ENCODE data around the gene DLK2. TPM values are rescaled to one million over a fixed set of nuclear protein-coding genes. Genes with fewer than 3 reads are reported as not detected.
"Not testable (repeated sequence)": the region's sequence is repeated elsewhere in the genome, so short reads cannot be mapped to it uniquely, and the experiment has no call there.

Gene DLK2
- total RNA-seq, 2 experiments from 2014 or later, result not detected

DNA sequence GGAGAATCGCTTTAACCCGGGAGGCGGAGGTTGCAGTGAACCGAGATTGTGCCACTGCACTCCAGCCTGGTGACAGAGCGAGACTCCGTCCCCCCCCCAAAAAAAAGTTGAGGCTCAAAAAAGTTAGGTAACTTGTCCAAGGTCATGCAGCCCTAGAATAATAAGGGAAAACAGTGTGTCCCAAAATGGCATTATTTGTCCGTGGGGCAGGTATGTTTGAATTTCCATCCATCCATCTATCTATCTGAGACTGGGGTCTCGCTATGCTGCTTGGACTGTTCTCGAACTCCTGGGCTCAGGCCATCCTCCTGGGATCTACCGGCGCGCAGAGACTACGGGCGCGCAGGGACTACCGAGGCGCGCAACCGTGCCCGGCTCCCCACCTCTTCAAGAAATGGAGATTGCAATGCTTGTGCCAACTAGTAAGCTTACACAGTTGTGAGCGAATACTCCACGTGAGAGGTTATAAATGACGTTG lies 28.4 kb downstream of the DLK2 start:
- peak overlapping the region; percentile 90 for H3K4me2 ChIP-seq (ENCODE audit: low read length)
- peaks cover 16% of the 10 kb centered on the region; the same call in 1 of the 2 replicates for H3K79me2 ChIP-seq (ENCODE audit: insufficient read depth, low read depth, low read length)
- no peaks in the 10 kb centered on the region for H4K20me1 ChIP-seq (ENCODE audit: insufficient read depth, low read length)
- no peak for DNase-seq (ENCODE audit: low spot score)
- intact Hi-C loops (cut with micrococcal nuclease; ENCODE audit: unreplicated experiment), result loop anchor here (1.0 kb wide), 1 partner anchor 58 kb away; the partner anchor contains the start of gene ZNF318
- peaks cover 21% of the 10 kb centered on the region for H3K4me1 ChIP-seq (ENCODE audit: insufficient read depth, low read length, poor library complexity, severe bottlenecking)
- TF ChIP-seq EZH2phosphoT487 (IDR thresholded peaks at IDR 0.05; ENCODE audit: borderline replicate concordance, low read depth, low read length), result no peak
- TF ChIP-seq, protein P1, sequence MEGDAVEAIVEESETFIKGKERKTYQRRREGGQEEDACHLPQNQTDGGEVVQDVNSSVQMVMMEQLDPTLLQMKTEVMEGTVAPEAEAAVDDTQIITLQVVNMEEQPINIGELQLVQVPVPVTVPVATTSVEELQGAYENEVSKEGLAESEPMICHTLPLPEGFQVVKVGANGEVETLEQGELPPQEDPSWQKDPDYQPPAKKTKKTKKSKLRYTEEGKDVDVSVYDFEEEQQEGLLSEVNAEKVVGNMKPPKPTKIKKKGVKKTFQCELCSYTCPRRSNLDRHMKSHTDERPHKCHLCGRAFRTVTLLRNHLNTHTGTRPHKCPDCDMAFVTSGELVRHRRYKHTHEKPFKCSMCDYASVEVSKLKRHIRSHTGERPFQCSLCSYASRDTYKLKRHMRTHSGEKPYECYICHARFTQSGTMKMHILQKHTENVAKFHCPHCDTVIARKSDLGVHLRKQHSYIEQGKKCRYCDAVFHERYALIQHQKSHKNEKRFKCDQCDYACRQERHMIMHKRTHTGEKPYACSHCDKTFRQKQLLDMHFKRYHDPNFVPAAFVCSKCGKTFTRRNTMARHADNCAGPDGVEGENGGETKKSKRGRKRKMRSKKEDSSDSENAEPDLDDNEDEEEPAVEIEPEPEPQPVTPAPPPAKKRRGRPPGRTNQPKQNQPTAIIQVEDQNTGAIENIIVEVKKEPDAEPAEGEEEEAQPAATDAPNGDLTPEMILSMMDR (conservative IDR thresholded peaks at IDR 0.05; ENCODE audit: low read length), result no peak
- H3K9me2 ChIP-seq (ENCODE audit: insufficient read depth, low read length), result no peaks in the 10 kb centered on the region
- no TSS peak for BruUV-seq (replicated peaks)
- no peaks in the 10 kb centered on the region for H3K9me3 ChIP-seq (ENCODE audit: low read length)
- H3K27ac ChIP-seq (ENCODE audit: low read depth, low read length, poor library complexity, severe bottlenecking), result peak overlapping the region; percentile 57
- 0 out of 2 replicates have a peak, but pooled peaks cover 4% of the 10 kb centered on the region for H3K36me3 ChIP-seq (ENCODE audit: insufficient read depth, low read length)
- peak overlapping the region; percentile 94 for H2AFZ ChIP-seq (ENCODE audit: low read length)
- ChIA-PET CTCF (ENCODE audit: unreplicated experiment) (interaction anchor here (0.7 kb wide), 1 partner anchor 283 kb away, joined by 3 read pairs; no protein-coding TSS in a partner anchor), POLR2A (interaction anchor here (0.7 to 1.2 kb wide), 10 partner anchors 10 to 648 kb away, joined by 3 to 10 read pairs (median 3); partner anchors contain the start of genes CNPY3, POLR1C, YIPF3 and ZNF318)
- H3K4me3 ChIP-seq (ENCODE audit: low read depth, low read length, poor library complexity, severe bottlenecking), result peak overlapping the region; percentile 84

DNA sequence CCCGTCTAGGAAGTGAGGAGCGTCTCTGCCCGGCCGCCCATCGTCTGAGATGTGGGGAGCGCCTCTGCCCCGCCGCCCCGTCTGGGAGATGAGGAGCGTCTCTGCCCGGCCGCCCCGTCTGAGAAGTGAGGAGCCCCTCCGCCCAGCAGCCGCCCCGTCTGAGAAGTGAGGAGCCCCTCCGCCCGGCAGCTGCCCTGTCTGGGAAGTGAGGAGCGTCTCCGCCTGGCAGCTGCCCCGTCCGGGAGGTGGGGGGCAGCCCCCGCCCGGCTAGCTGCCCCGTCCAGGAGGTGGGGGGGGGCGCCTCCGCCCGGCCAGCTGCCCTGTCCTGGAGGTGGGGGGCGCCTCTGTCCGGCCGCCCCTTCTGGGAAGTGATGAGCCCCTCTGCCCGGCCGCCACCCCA lies 30.3 kb downstream of the DLK2 start:
- DNase-seq (ENCODE audit: low spot score); BruUV-seq (replicated peaks); intact Hi-C loops (cut with micrococcal nuclease; ENCODE audit: unreplicated experiment): not testable (repeated sequence)

GRCh38 chr6:43421831-43422230 lies 33.5 kb downstream of the DLK2 start:
- H3K79me2 ChIP-seq (ENCODE audit: insufficient read depth, low read depth, low read length), result no peaks in the 10 kb centered on the region
- peaks cover 2% of the 10 kb centered on the region for H3K4me1 ChIP-seq (ENCODE audit: insufficient read depth, low read length, poor library complexity, severe bottlenecking)
- no peak overlapping the region for H3K4me3 ChIP-seq (ENCODE audit: low read depth, low read length, poor library complexity, severe bottlenecking)
- no peak for DNase-seq (ENCODE audit: low spot score)
- TF ChIP-seq, protein P1 (conservative IDR thresholded peaks at IDR 0.05; ENCODE audit: low read length), result no peak
- TF ChIP-seq EZH2phosphoT487 (IDR thresholded peaks at IDR 0.05; ENCODE audit: borderline replicate concordance, low read depth, low read length), result no peak
- POLR2A ChIA-PET, result interaction anchor here (0.5 to 0.7 kb wide), 6 partner anchors 24 to 570 kb away, joined by 3 to 5 read pairs (median 3); no protein-coding TSS in a partner anchor
- no peak overlapping the region for H3K27ac ChIP-seq (ENCODE audit: low read depth, low read length, poor library complexity, severe bottlenecking)
- H3K9me2 ChIP-seq (ENCODE audit: insufficient read depth, low read length), result no peaks in the 10 kb centered on the region
- H3K36me3 ChIP-seq (ENCODE audit: insufficient read depth, low read length), result no peaks in the 10 kb centered on the region
- intact Hi-C loops (cut with micrococcal nuclease; ENCODE audit: unreplicated experiment), result no loop called here
- 0 out of 2 replicates have a peak, but pooled peaks cover 7% of the 10 kb centered on the region for H3K9me3 ChIP-seq (ENCODE audit: low read length)
- no peak overlapping the region for H3K4me2 ChIP-seq (ENCODE audit: low read length)
- no peak overlapping the region for H2AFZ ChIP-seq (ENCODE audit: low read length)
- no TSS peak for BruUV-seq (replicated peaks)
- CTCF ChIA-PET (ENCODE audit: unreplicated experiment), result no interaction called here
- H4K20me1 ChIP-seq (ENCODE audit: insufficient read depth, low read length), result no peaks in the 10 kb centered on the region

More for the DNA sequence above, 30.3 kb downstream of the DLK2 start:
- H3K9me3 ChIP-seq (ENCODE audit: low read length); H3K4me2 ChIP-seq (ENCODE audit: low read length); CTCF ChIA-PET (ENCODE audit: unreplicated experiment); H3K9me2 ChIP-seq (ENCODE audit: insufficient read depth, low read length); POLR2A ChIA-PET; H4K20me1 ChIP-seq (ENCODE audit: insufficient read depth, low read length); H2AFZ ChIP-seq (ENCODE audit: low read length); H3K4me3 ChIP-seq (ENCODE audit: low read depth, low read length, poor library complexity, severe bottlenecking); H3K27ac ChIP-seq (ENCODE audit: low read depth, low read length, poor library complexity, severe bottlenecking); H3K36me3 ChIP-seq (ENCODE audit: insufficient read depth, low read length): not testable (repeated sequence)
- Histone ChIP-seq H3K79me2 (ENCODE audit: insufficient read depth, low read depth, low read length) (peaks cover 16% of the 10 kb centered on the region; the same call in 1 of the 2 replicates), H3K4me1 (ENCODE audit: insufficient read depth, low read length, poor library complexity, severe bottlenecking) (peaks cover 21% of the 10 kb centered on the region)

Data from OCI-LY7 (cell line).